ENCODE measurements around the gene RTF1.

DNA sequence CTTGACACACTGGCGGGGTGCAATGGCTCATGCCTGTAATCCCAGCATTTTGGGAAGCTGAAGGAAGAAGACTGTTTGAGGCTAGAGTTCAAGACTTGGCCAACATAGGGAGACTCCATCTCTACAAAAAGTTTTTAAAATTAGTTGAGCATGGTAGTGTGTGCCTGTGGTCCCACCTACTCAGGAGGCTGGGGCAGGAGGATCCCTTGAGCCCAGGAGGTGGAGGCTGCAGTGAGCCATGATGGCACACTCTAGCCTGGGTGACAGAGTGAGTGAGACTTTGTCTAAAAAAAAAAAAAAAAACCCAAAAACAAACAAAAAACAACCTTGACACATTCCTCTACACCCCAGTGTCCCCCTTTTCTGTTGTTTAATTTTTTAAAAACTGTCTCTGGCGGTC is 72.7 kb downstream of the RTF1 start:
- TF ChIP-seq POLR2A (IDR thresholded peaks at IDR 0.05) (no peak), CTCF (IDR thresholded peaks at IDR 0.05) (no peak)
